ENCODE data around the gene TPO.

DNA sequence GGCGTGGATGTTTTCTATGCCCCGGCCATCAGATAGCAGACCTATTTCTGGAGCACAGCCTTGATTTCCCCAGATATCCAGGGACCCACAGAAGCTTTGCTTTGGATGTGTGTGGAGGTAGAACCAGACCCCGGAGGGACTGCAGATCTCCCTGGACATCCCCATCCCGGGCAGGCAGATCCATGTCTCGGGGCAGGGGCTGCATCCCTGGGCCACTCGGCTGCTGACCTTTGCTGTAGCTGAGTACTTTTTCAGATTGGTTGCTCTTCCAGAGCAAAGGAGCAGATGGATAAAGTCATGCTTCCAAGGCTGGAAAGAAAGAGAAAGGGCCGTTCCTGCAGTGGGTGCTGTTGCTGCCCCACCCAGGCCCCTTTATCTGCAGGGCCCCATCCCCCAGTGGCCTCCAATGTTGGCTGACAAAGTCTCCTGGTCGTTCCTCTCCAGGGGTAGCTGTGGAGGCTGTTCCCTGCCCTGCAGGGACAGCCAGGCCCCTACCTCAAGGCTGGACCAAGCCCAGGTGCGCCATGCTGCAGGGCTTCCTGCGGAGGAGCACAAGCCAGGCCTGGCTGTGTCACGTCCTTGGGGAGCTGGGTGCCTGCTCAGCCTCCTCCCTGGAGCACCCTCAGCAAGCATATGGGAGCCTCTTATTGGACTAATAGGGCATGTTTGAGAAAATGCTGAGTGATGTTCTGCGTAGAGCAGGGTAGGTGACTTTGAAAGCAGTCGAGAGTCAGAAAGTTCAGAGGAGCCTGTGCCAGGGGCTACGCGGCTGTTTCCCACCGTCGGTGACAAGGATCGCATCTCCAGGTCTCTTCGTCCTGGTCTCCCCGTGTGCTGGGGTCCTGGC lies 68.4 kb downstream of the TPO start:
- TF ChIP-seq, protein P1, sequence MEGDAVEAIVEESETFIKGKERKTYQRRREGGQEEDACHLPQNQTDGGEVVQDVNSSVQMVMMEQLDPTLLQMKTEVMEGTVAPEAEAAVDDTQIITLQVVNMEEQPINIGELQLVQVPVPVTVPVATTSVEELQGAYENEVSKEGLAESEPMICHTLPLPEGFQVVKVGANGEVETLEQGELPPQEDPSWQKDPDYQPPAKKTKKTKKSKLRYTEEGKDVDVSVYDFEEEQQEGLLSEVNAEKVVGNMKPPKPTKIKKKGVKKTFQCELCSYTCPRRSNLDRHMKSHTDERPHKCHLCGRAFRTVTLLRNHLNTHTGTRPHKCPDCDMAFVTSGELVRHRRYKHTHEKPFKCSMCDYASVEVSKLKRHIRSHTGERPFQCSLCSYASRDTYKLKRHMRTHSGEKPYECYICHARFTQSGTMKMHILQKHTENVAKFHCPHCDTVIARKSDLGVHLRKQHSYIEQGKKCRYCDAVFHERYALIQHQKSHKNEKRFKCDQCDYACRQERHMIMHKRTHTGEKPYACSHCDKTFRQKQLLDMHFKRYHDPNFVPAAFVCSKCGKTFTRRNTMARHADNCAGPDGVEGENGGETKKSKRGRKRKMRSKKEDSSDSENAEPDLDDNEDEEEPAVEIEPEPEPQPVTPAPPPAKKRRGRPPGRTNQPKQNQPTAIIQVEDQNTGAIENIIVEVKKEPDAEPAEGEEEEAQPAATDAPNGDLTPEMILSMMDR (conservative IDR thresholded peaks at IDR 0.05 in 1 of 2, IDR thresholded peaks at IDR 0.05 in 1 of 2; ENCODE audit: extremely low read depth in 1 of 2, insufficient read depth in 1 of 2, low read depth in 1 of 2, low read length in 2 of 2) = no peak
- TF ChIP-seq EZH2 (IDR thresholded peaks at IDR 0.05; ENCODE audit: borderline replicate concordance, low read length) = no peak

All from mammary epithelial cell (primary cell).